ENCODE results near the gene MYO3A.

GRCh38 chr10:25952857-25953256 is 18.8 kb downstream of the MYO3A start:
- TF ChIP-seq CTCF (IDR thresholded peaks at IDR 0.05; ENCODE audit: low read length) = no peak
- TF ChIP-seq EZH2 (optimal IDR thresholded peaks at IDR 0.05; ENCODE audit: low read depth, low read length) = no peak

Measured in MM.1S (cell line).